Endothelial cell of umbilical vein (primary cell): ENCODE data around the gene SCAMP4. TPM values are rescaled to one million over a fixed set of nuclear protein-coding genes. Genes with fewer than 3 reads are reported as not detected.

ENCODE experiments used
- BruUV-seq: library from RNA; stranded (reverse); fragments of 400-500 nt; replicated peaks from 2 replicates; lab custom pipeline; 2021; lab: Mats Ljungman, UMichigan
- CTCF ChIA-PET: fragments of 300-600, 350-600 bp; sonication (Branson Sonifier 250); formaldehyde crosslinking; loops from one replicate; lab custom pipeline; 2021; ENCODE audit warnings: antibody characterized with exemption, inconsistent platforms; lab: Charles Lee
- POLR2A ChIA-PET: fragments of 300-600, 350-600 bp; sonication (Branson Sonifier 250); formaldehyde crosslinking; loops from one replicate; lab custom pipeline; 2021; ENCODE audit warnings: antibody characterized with exemption, inconsistent platforms; lab: Charles Lee
- DNase-seq: peaks from one replicate; pipeline ENCODE4 v3.0.0-alpha.2; 2011; ENCODE audit warnings: low read depth, low spot score
- FAIRE-seq: peaks from 2 replicates; lab custom pipeline; 2011; peaks lifted over from hg19 to GRCh38; lab: Jason Lieb, UNC
- H2AFZ ChIP-seq: 2 replicates; pipeline ENCODE4 v1.6.0; 2012; ENCODE audit warnings: low read depth, low read length, control low read depth, inconsistent platforms
- H3K27ac ChIP-seq: 2 replicates; pipeline ENCODE4 v1.5.1; 2011; ENCODE audit warnings: low read depth, mild to moderate bottlenecking, control low read depth, low read length, moderate library complexity; ENCODE audit not compliant: insufficient read depth
- H3K27me3 ChIP-seq, 2 experiments: 2 replicates each; pipeline versions ENCODE4 v1.6.0 to v1.6.1; 2011; ENCODE audit warnings: low read length in 2 of 2, mixed read lengths in 1 of 2; ENCODE audit not compliant: control insufficient read depth in 2 of 2, insufficient read depth in 2 of 2
- H3K36me3 ChIP-seq, 2 experiments: 2 replicates in 1 of 2; 3 replicates in 1 of 2; pipeline ENCODE4 v1.5.1; 2011; ENCODE audit warnings: low read length in 2 of 2, mild to moderate bottlenecking in 1 of 2, moderate library complexity in 1 of 2; ENCODE audit not compliant: control insufficient read depth in 2 of 2, insufficient read depth in 2 of 2; ENCODE audit errors: extremely low read depth in 1 of 2
- H3K4me1 ChIP-seq: 3 replicates; pipeline ENCODE4 v1.5.1; 2011; ENCODE audit warnings: mild to moderate bottlenecking, low read length; ENCODE audit not compliant: control insufficient read depth, insufficient read depth; ENCODE audit errors: extremely low read depth
- H3K4me2 ChIP-seq: 2 replicates; pipeline ENCODE4 v1.6.1; 2011; ENCODE audit warnings: low read length, control low read depth, mixed read lengths; ENCODE audit not compliant: insufficient read depth
- H3K4me3 ChIP-seq, 3 experiments: fragments of 200-600 bp in 1 of 3; sonication (generic), shearing (Covaris generic) in 1 of 3; replicated peaks in 1 of 3; 2 replicates each; pipeline ENCODE4 v1.5.1; 2011 to 2016; ENCODE audit warnings: control low read depth in 3 of 3, low read length in 3 of 3, mild to moderate bottlenecking in 2 of 3, inconsistent platforms in 1 of 3, low read depth in 1 of 3, moderate library complexity in 1 of 3; ENCODE audit not compliant: insufficient read depth in 1 of 3
- H3K79me2 ChIP-seq: 2 replicates; pipeline ENCODE4 v1.6.0; 2012; ENCODE audit warnings: low read length, inconsistent platforms; ENCODE audit not compliant: control insufficient read depth, insufficient read depth
- H3K9ac ChIP-seq: replicated peaks from 2 replicates; pipeline ENCODE3; 2011; ENCODE audit warnings: low read length, control low read depth; ENCODE audit not compliant: insufficient read depth; ENCODE audit errors: extremely low read depth
- H3K9me1 ChIP-seq: replicated peaks from 3 replicates; pipeline ENCODE4 v1.6.0; 2011; ENCODE audit warnings: mild to moderate bottlenecking, low read length; ENCODE audit not compliant: control insufficient read depth, insufficient read depth; ENCODE audit errors: extremely low read depth
- H3K9me3 ChIP-seq: replicated peaks from 2 replicates; pipeline ENCODE4 v1.5.1; 2012; ENCODE audit warnings: low read length, inconsistent platforms; ENCODE audit not compliant: control insufficient read depth, insufficient read depth
- H4K20me1 ChIP-seq: replicated peaks from 2 replicates; pipeline ENCODE3; 2011; ENCODE audit warnings: mild to moderate bottlenecking, low read length; ENCODE audit not compliant: control insufficient read depth, insufficient read depth; ENCODE audit errors: extremely low read depth
- CTCF ChIP-seq, 2 donors: IDR thresholded peaks; 1 replicate in 1 of 2; 2 replicates in 1 of 2; pipeline ENCODE4 v1.5.1; 2011; ENCODE audit warnings: low read length in 2 of 2, mild to moderate bottlenecking in 2 of 2, moderate library complexity in 2 of 2, control low read depth in 1 of 2, inconsistent platforms in 1 of 2, low read depth in 1 of 2; ENCODE audit not compliant: insufficient read depth in 1 of 2; ENCODE audit errors: extremely low read depth in 1 of 2
- EZH2 ChIP-seq: IDR thresholded peaks from 2 replicates; pipeline ENCODE4 v1.6.1; 2012; ENCODE audit warnings: borderline replicate concordance, low read depth, mild to moderate bottlenecking, moderate library complexity, low read length, inconsistent platforms; ENCODE audit not compliant: severe bottlenecking
- FOS ChIP-seq: IDR thresholded peaks from 2 replicates; pipeline ENCODE4 v1.6.1; 2011; ENCODE audit warnings: mild to moderate bottlenecking, low read length, moderate library complexity, borderline replicate concordance; ENCODE audit not compliant: insufficient read depth
- GATA2 ChIP-seq: IDR thresholded peaks from 2 replicates; pipeline ENCODE4 v1.7.0; 2011; ENCODE audit warnings: low read depth, mild to moderate bottlenecking, moderate library complexity, mixed read lengths, low read length; ENCODE audit not compliant: insufficient read length, insufficient read depth
- JUN ChIP-seq: IDR thresholded peaks from 2 replicates; pipeline ENCODE4 v1.6.1; 2011; ENCODE audit warnings: borderline replicate concordance, low read depth; ENCODE audit not compliant: insufficient read length, insufficient read depth
- MAX ChIP-seq: IDR thresholded peaks from 2 replicates; pipeline ENCODE4 v1.6.1; 2011; ENCODE audit not compliant: insufficient read depth, insufficient read length
- MYC ChIP-seq: IDR thresholded peaks from one replicate; pipeline ENCODE4 v1.6.1; 2011; ENCODE audit warnings: mild to moderate bottlenecking, low read depth, low read length
- POLR2A ChIP-seq: IDR thresholded peaks from 2 replicates; pipeline ENCODE4 v1.6.1; 2012; ENCODE audit warnings: low read depth, mild to moderate bottlenecking, control low read depth, low read length
- POLR2AphosphoS5 ChIP-seq: IDR thresholded peaks from 2 replicates; pipeline ENCODE4 v1.6.1; 2012; ENCODE audit warnings: low read depth, mild to moderate bottlenecking, control low read depth, low read length, moderate library complexity; ENCODE audit not compliant: insufficient read depth
- dilution Hi-C: fragments of 300-500 bp; cut with MboI; formaldehyde crosslinking; loops from one replicate; pipeline ENCODE4 v1.15.0; 2019; ENCODE audit warnings: low sequenced_read_pairs; ENCODE audit not compliant: extremely low pct_ligation_motif_present
- intact Hi-C: fragments of 100-400 bp; cut with micrococcal nuclease; formaldehyde crosslinking; loops from one replicate; pipeline ENCODE4 v1.10.0; 2022
- polyA plus RNA-seq, 4 experiments: library from polyadenylated mRNA; depleted of rRNA in 3 of 4; stranded (reverse) in 3 of 4; unstranded in 1 of 4; fragments of >200 nt; gene quantifications; 2 replicates each; pipeline versions ENCODE4 v1.2.1 to v1.2.3, GENCODE V29; 2011 to 2012; ENCODE audit warnings: missing spikeins in 1 of 4
- total RNA-seq: library from RNA; stranded (reverse); gene quantifications from 2 replicates; pipeline ENCODE4 v1.2.3, GENCODE V29; 2021

Gene SCAMP4
- total and polyA plus RNA-seq, 2 donors (not counting 3 experiments of a cell fraction or from before 2014, with no cell fraction given), result 24.4 to 68.2 TPM

- Histone ChIP-seq H3K4me1 (no peaks in the 10 kb centered on the region), H3K9me1 (no peaks in the 10 kb centered on the region), H3K4me2 (no peak overlapping the region), H3K79me2 (peaks cover 20% of the 10 kb centered on the region), H3K27ac (no peak overlapping the region), H3K27me3 (no peaks in the 10 kb centered on the region), H2AFZ (no peak overlapping the region), H3K36me3 (no peaks in the 10 kb centered on the region), H3K9me3 (no peaks in the 10 kb centered on the region), H4K20me1 (no peaks in the 10 kb centered on the region), H3K4me3 (no peak overlapping the region), H3K9ac (no peak overlapping the region)
- CTCF ChIA-PET, result interaction anchor here (1.0 kb wide), 2 partner anchors 27 to 38 kb away, joined by 3 read pairs; no protein-coding TSS in a partner anchor
- no peak for TF ChIP-seq EZH2
- TF ChIP-seq POLR2A, result no peak
- TF ChIP-seq JUN, result no peak
- no peak for TF ChIP-seq FOS
- no peak for TF ChIP-seq MAX
- no peak for TF ChIP-seq MYC
- no peak for TF ChIP-seq CTCF (IDR thresholded peaks at IDR 0.05; ENCODE audit: extremely low read depth in 1 of 2, insufficient read depth in 1 of 2, low read depth in 1 of 2, low read length in 2 of 2)
- TF ChIP-seq GATA2, result no peak
- no peak for TF ChIP-seq POLR2AphosphoS5
- DNase-seq (no peak), FAIRE-seq (no peak)
- dilution Hi-C loops, result no loop called here
- POLR2A ChIA-PET, result no interaction called here
- no TSS peak for BruUV-seq
- intact Hi-C loops, result no loop called here
Measured at GRCh38 chr19:1902923-1903322, 2.3 kb upstream of the SCAMP4 start.
